GM23338 (cell line): ENCODE data around the gene XIRP2. TPM values are rescaled to one million over a fixed set of nuclear protein-coding genes. Genes with fewer than 3 reads are reported as not detected.

ENCODE experiments used
- ATAC-seq: fragments of 200-7000 bp; cut with Tn5 transposase; 3 replicates; pipeline ENCODE4 v1.9.1; 2020
- DNase-seq: peaks from one replicate; pipeline ENCODE4 v3.0.0-alpha.2; 2015; ENCODE audit warnings: low spot score
- H2AFZ ChIP-seq: fragments of 200-600 bp; sonication (generic); 2 replicates; pipeline ENCODE4 v1.8.0; 2016; ENCODE audit warnings: antibody characterized with exemption, mild to moderate bottlenecking, moderate library complexity
- H3F3A ChIP-seq: fragments of 200-600 bp; sonication (generic); replicated peaks from 2 replicates; pipeline ENCODE4 v1.8.0; 2017; ENCODE audit warnings: antibody characterized with exemption, mixed run types, low read depth
- H3K27ac ChIP-seq: fragments of 200-600 bp; sonication (generic); 2 replicates; pipeline ENCODE4 v1.6.1; 2016; ENCODE audit warnings: low read depth
- H3K27me3 ChIP-seq: fragments of 200-600 bp; sonication (generic); 2 replicates; pipeline ENCODE4 v1.8.0; 2016; ENCODE audit warnings: mild to moderate bottlenecking, mixed run types, moderate library complexity; ENCODE audit not compliant: insufficient read depth
- H3K36me3 ChIP-seq: fragments of 200-600 bp; sonication (generic); 2 replicates; pipeline ENCODE4 v1.8.0; 2016; ENCODE audit warnings: mild to moderate bottlenecking; ENCODE audit not compliant: insufficient read depth
- H3K4me1 ChIP-seq: fragments of 200-600 bp; sonication (generic); 2 replicates; pipeline ENCODE4 v1.8.0; 2016; ENCODE audit warnings: mild to moderate bottlenecking, moderate library complexity; ENCODE audit not compliant: insufficient read depth
- H3K4me2 ChIP-seq: fragments of 200-600 bp; sonication (generic); 2 replicates; pipeline ENCODE4 v1.7.1; 2017; ENCODE audit warnings: mixed run types
- H3K4me3 ChIP-seq: fragments of 200-600 bp; sonication (generic); 2 replicates; pipeline ENCODE4 v1.6.1; 2016; ENCODE audit warnings: mixed run types
- H3K79me2 ChIP-seq: fragments of 200-600 bp; sonication (generic); replicated peaks from 2 replicates; pipeline ENCODE4 v1.8.0; 2017; ENCODE audit warnings: mild to moderate bottlenecking; ENCODE audit not compliant: insufficient read depth
- H3K9me2 ChIP-seq: fragments of 200-600 bp; sonication (generic); 2 replicates; pipeline ENCODE4 v1.8.0; 2017; ENCODE audit not compliant: insufficient read depth
- H4K20me1 ChIP-seq: fragments of 200-600 bp; sonication (generic); replicated peaks from 2 replicates; pipeline ENCODE4 v1.8.0; 2017; ENCODE audit warnings: mild to moderate bottlenecking; ENCODE audit not compliant: insufficient read depth
- H3K27ac Mint-ChIP-seq: 2 replicates; pipeline ENCODE4 v1.8.0; 2020; ENCODE audit warnings: inconsistent platforms, mild to moderate bottlenecking, moderate library complexity, mixed read lengths
- H3K27me3 Mint-ChIP-seq: 3 replicates; pipeline ENCODE4 v1.8.0; 2022; ENCODE audit warnings: low read depth, mild to moderate bottlenecking, moderate library complexity, mixed read lengths, inconsistent platforms; ENCODE audit not compliant: insufficient read depth, poor library complexity
- H3K36me3 Mint-ChIP-seq: 3 replicates; pipeline ENCODE4 v1.8.0; 2021; ENCODE audit warnings: low read depth, mild to moderate bottlenecking, inconsistent platforms, moderate library complexity, mixed read lengths
- H3K4me1 Mint-ChIP-seq: 3 replicates; pipeline ENCODE4 v1.8.0; 2020; ENCODE audit warnings: mild to moderate bottlenecking, inconsistent platforms, mixed read lengths
- H3K4me3 Mint-ChIP-seq: 3 replicates; pipeline ENCODE4 v1.8.0; 2021; ENCODE audit warnings: moderate library complexity, mild to moderate bottlenecking, inconsistent platforms, mixed read lengths
- H3K9me3 Mint-ChIP-seq: 3 replicates; pipeline ENCODE4 v1.8.0; 2020; ENCODE audit warnings: moderate library complexity, mild to moderate bottlenecking, inconsistent platforms, mixed read lengths
- CREB1 ChIP-seq: fragments of 250-450 bp; sonication (Bioruptor Pico); IDR thresholded peaks from 2 replicates; pipeline ENCODE4 v1.5.0; 2020; ENCODE audit warnings: low read depth, mild to moderate bottlenecking, moderate library complexity
- ETS1 ChIP-seq: IDR thresholded peaks from 2 replicates; pipeline ENCODE4 v1.6.1; 2016; ENCODE audit warnings: antibody characterized with exemption
- EZH2 ChIP-seq: fragments of 200-600 bp; sonication (generic); IDR thresholded peaks from one replicate; pipeline ENCODE4 v1.8.0; 2017; ENCODE audit warnings: antibody characterized with exemption, mild to moderate bottlenecking, low read depth; ENCODE audit not compliant: unreplicated experiment
- EZH2phosphoT487 ChIP-seq: fragments of 200-600 bp; sonication (generic); IDR thresholded peaks from one replicate; pipeline ENCODE4 v1.8.1; 2018; ENCODE audit warnings: antibody characterized with exemption; ENCODE audit not compliant: unreplicated experiment
- JUNB ChIP-seq: IDR thresholded peaks from one replicate; pipeline ENCODE4 v1.6.1; 2016; ENCODE audit warnings: antibody characterized with exemption; ENCODE audit not compliant: unreplicated experiment
- NANOG ChIP-seq: IDR thresholded peaks from 2 replicates; pipeline ENCODE4 v1.6.1; 2016; ENCODE audit warnings: antibody characterized with exemption, borderline replicate concordance
- POLR2AphosphoS5 ChIP-seq: IDR thresholded peaks from 2 replicates; pipeline ENCODE4 v1.6.1; 2016; ENCODE audit warnings: antibody characterized with exemption, low read depth
- REST ChIP-seq: IDR thresholded peaks from one replicate; pipeline ENCODE4 v1.6.1; 2018; ENCODE audit warnings: antibody characterized with exemption; ENCODE audit not compliant: unreplicated experiment
- STAT1 ChIP-seq: IDR thresholded peaks from one replicate; pipeline ENCODE4 v1.6.1; 2016; ENCODE audit warnings: antibody characterized with exemption; ENCODE audit not compliant: unreplicated experiment
- ZNF114 ChIP-seq: fragments of 250-450 bp; sonication (Bioruptor Pico); IDR thresholded peaks from 2 replicates; pipeline ENCODE4 v1.5.0; 2020; ENCODE audit warnings: mild to moderate bottlenecking, moderate library complexity
- ZNF331 ChIP-seq: fragments of 250-450 bp; sonication (Bioruptor Pico); IDR thresholded peaks from 2 replicates; pipeline ENCODE4 v1.5.0; 2020; ENCODE audit warnings: low read depth, mild to moderate bottlenecking, moderate library complexity
- ZNF462 ChIP-seq: fragments of 250-450 bp; sonication (Bioruptor Pico); IDR thresholded peaks from 2 replicates; pipeline ENCODE4 v1.5.0; 2020; ENCODE audit warnings: mild to moderate bottlenecking, moderate library complexity
- polyA plus RNA-seq: library from polyadenylated mRNA; unstranded; fragments of >200 nt; fragmentation: Nextera tagmentation; extraction: Ambion mirVana; gene quantifications from 2 replicates; pipeline ENCODE4 v1.2.1, GENCODE V29; 2016
- total RNA-seq: library from RNA; depleted of rRNA; stranded (reverse); fragments of >200 nt; shearing (Covaris generic); gene quantifications from 2 replicates; pipeline ENCODE4 v1.2.3, GENCODE V29; 2014

The XIRP2 gene
- total and polyA plus RNA-seq, 2 experiments from 2014 or later, result 0.17 to 0.31 TPM

GRCh38 chr2:167181134-167181533 lies 292.9 kb downstream of the XIRP2 start:
- H3K4me3 Mint-ChIP-seq, result no peak overlapping the region
- Histone ChIP-seq H3K27me3 (no peaks in the 10 kb centered on the region), H4K20me1 (no peaks in the 10 kb centered on the region), H3K4me1 (no peaks in the 10 kb centered on the region), H3K27ac (no peak overlapping the region), H3K9me2 (no peaks in the 10 kb centered on the region), H3K79me2 (no peaks in the 10 kb centered on the region), H3K36me3 (no peaks in the 10 kb centered on the region), H2AFZ (no peak overlapping the region), H3K4me3 (no peak overlapping the region), H3K4me2 (no peak overlapping the region), H3F3A (no peaks in the 10 kb centered on the region)
- no peak for DNase-seq
- H3K27me3 Mint-ChIP-seq, result peaks cover 2% of the 10 kb centered on the region
- no peak for ATAC-seq
- TF ChIP-seq EZH2phosphoT487 (no peak), ETS1 (no peak), CREB1 (CRISPR knock-in tag) (no peak), ZNF114 (CRISPR knock-in tag) (no peak), NANOG (no peak), REST (no peak), EZH2 (no peak), STAT1 (no peak), JUNB (no peak), ZNF331 (no peak), ZNF462 (no peak), POLR2AphosphoS5 (no peak)
- no peak overlapping the region for H3K27ac Mint-ChIP-seq
- H3K36me3 Mint-ChIP-seq, result peaks cover 4% of the 10 kb centered on the region; the same call in 1 of the 3 replicates
- H3K4me1 Mint-ChIP-seq, result peaks cover 4% of the 10 kb centered on the region; the same call in 1 of the 3 replicates
- H3K9me3 Mint-ChIP-seq, result peaks cover 4% of the 10 kb centered on the region; the same call in 2 of the 3 replicates
